NCI-H2227 (cell line): ENCODE data around the gene MTX1.
"Not testable (repeated sequence)": the region's sequence is repeated elsewhere in the genome, so short reads cannot be mapped to it uniquely, and the experiment has no call there.

Experiments used
- DNase-seq: peaks from one replicate; lab custom pipeline; 2025; ENCODE audit not compliant: unreplicated experiment; lab: John Stamatoyannopoulos, UW

The MTX1 gene, protein sequence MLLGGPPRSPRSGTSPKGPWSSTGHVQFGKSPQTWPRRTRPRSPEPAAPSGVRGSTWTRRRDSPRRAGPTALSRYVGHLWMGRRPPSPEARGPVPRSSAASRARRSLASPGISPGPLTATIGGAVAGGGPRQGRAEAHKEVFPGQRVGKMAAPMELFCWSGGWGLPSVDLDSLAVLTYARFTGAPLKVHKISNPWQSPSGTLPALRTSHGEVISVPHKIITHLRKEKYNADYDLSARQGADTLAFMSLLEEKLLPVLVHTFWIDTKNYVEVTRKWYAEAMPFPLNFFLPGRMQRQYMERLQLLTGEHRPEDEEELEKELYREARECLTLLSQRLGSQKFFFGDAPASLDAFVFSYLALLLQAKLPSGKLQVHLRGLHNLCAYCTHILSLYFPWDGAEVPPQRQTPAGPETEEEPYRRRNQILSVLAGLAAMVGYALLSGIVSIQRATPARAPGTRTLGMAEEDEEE

DNA sequence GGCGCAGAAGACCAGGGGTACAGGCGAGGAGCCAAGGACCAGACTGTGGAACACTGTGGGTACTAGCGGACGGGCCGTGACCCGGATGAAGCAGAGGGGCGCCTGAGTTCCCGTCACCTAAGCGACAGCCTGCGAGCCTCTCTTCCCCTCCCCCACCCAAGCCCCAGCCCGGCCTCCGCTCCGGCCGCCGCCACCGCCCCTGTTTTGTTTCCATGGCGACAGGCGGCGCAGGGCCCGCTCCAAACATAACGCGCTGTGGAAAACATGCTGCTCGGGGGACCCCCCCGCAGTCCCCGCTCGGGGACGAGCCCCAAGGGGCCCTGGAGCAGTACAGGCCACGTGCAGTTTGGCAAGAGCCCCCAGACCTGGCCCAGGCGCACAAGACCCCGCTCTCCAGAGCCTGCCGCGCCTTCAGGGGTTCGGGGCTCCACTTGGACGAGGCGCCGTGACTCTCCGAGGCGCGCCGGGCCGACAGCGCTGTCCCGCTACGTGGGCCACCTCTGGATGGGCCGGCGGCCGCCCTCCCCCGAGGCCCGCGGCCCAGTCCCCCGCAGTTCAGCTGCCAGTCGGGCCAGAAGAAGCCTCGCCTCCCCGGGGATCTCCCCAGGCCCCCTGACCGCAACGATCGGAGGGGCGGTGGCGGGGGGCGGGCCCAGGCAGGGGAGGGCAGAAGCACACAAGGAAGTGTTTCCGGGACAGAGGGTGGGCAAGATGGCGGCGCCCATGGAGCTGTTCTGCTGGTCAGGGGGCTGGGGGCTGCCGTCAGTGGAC lies at the start of gene MTX1:
Gene MTX1 (plus strand): TSS at position 155 of the 771 bp plus-strand sequence. CDS start 110 bp downstream, at position 265.
- peak; percentile 92 for DNase-seq

GRCh38 chr1:155158991-155159390 lies 49.5 kb upstream of the MTX1 start:
- no peak for DNase-seq

DNA sequence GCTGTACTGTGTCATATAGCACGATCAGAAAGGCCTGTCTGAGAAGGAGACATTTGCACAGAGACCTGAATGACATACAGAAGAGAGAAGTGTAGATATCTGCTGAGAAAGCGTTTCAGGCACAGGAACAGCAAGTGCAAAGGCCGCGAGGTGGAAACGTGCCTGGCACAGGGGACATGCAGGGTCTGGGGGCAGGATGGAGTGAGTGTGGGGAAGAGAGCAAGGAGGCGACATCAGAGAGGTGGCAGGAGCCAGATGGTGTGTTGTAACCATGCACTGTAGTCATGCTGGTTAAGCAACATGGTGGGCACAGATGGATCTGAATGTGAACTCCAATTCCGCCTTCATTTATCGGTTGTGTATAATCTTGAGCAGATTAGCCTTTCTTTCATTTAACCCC lies 48.4 kb upstream of the MTX1 start:
- DNase-seq: no peak

GRCh38 chr1:155162631-155163030 lies 45.9 kb upstream of the MTX1 start:
- DNase-seq: not testable (repeated sequence)

- DNase-seq: not testable (repeated sequence)
Observed at GRCh38 chr1:155163785-155164184, 44.7 kb upstream of the MTX1 start.

DNA sequence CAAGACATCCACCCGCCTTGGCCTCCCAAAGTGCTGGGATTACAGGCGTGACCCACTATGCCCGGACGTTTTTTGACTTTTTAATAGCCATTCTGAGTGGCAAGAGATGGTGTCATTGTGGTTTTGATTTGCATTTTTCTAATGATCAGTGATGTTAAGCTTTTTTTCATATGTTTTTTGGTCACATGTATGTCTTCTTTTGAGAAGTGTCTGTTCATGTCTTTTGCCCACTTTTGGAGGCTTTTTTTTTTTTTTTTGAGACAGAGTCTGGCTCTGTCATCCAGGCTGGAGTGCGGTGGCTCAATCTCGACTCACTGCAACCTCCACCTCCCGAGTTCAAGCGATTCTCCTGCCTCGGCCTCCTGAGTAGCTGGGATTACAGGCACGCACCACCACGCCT lies 43.9 kb upstream of the MTX1 start:
- DNase-seq: not testable (repeated sequence)

DNA sequence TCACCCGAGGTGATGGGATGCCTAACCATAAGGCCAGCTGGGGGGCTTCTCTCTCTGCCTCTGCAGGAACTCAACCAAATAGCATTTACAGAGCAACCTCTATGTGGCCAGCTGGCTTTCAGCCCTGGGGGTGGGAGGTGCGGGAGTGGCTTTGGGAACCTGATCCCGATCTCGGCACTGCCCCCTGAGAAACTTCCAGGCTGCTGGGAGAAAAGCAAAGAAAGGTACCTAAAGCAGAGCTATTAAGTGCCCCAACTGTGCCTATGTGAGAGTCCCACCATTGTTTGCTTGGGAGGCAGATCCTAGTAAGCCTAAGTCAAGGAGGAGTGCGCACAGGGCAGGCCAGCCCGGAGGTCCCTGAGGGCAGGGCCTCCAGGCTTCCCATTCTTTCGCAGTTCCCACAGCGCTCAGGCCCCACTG lies 42.4 kb upstream of the MTX1 start:
- no peak for DNase-seq

GRCh38 chr1:155166471-155167165 lies 41.9 kb upstream of the MTX1 start:
- DNase-seq: peak; percentile 67

DNA sequence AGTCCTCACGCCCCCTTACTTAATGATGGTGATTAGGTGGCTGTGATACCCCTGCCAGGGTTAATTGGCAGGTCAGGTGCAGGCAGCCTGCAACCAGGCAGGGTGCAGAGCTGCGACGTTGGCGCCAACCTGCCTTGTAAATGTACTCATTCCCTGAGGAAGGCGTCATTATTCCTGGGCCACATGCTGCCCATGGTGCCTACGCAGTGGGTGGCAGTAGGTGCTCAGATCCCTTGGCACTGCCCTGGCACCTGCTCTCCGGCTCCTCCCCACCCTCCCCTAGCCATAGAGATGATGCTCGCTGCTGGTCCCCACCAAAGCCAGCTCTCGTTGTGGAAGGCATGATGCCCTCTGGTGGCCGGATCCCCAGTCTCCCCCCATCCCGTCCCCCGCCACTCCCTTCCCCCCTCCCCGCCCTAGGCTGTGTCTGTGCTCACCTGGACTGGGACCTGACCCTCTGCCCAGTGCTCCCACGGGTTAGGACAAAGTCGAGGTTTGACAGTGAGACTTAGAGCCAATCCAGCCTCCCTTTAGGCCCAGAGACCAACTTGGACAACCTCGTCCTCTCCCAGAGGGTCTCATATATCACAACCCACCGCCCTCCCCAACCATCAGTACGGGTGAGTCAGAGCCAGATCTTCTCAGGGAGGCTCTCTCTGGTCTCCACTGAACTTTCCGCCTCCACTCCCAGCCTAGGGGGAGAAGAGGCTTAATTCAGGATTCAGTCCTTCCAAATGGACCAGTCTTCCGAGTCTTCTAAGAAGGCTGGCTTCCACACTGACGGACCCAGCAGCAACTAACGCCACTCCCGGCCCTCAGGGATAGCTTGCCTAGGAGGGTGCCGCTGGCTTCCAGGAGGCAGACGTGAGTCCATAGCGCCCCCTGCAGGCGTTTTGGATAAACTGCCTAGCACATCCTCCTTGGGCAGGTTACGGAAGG lies 41.1 kb upstream of the MTX1 start:
- DNase-seq: peak; percentile 94

DNA sequence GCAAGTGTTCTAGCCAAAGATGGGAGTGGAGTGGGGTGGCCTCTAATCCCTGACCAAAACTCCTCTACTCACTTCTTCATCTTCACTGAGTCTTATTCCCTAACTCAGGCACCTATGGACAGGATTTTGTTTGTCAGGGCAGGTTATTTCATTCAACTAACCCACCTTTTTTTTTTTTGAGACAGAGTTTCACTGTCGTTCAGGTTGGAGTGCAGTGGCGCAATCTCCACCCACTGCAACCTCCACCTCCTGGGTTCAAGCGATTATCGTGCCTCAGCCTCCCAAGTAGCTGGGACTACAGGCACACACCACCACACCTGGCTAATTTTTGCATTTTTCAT lies 40.4 kb upstream of the MTX1 start:
- not testable (repeated sequence) for DNase-seq

GRCh38 chr1:155168456-155169210 lies 39.9 kb upstream of the MTX1 start:
- no peak for DNase-seq

GRCh38 chr1:155169541-155169940 lies 39.0 kb upstream of the MTX1 start:
- no peak for DNase-seq

GRCh38 chr1:155170101-155170785 lies 38.3 kb upstream of the MTX1 start:
- no peak for DNase-seq

DNA sequence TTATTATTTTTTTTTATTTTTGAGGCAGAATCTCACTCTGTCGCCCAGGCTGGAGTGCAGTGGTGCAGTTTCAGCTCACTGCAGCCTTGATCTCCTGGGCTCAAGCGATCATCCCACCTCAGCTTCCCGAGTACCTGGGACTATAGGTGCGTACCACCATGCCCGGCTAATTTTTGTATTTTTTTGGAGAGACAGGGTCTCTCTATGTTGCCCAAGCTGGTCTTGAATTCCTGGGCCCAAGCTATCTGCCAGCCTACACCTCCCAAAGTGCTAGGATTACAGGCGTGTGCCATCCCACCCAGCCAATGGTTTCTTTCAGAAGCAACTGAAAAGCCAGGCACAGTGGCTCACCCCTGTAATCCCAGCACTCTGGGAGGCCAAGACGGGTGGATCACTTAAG lies 37.7 kb upstream of the MTX1 start:
- no peak for DNase-seq

GRCh38 chr1:155171836-155172731 lies 36.4 kb upstream of the MTX1 start:
- DNase-seq: no peak

GRCh38 chr1:155172732-155173477 lies 35.6 kb upstream of the MTX1 start, which contains the start of gene KRTCAP2:
TSS of gene KRTCAP2 (minus strand) at chr1:155173304. CDS start at chr1:155173224, 80 bp downstream.
- peak; percentile 98 for DNase-seq
